Endothelial cell of umbilical vein (primary cell): ENCODE data around the gene MROH2A. TPM values are rescaled to one million over a fixed set of nuclear protein-coding genes. Genes with fewer than 3 reads are reported as not detected.

Experiments
- BruUV-seq: library from RNA; stranded (reverse); fragments of 400-500 nt; replicated peaks from 2 replicates; lab custom pipeline; 2021; lab: Mats Ljungman, UMichigan
- CTCF ChIA-PET: fragments of 300-600, 350-600 bp; sonication (Branson Sonifier 250); formaldehyde crosslinking; loops from one replicate; lab custom pipeline; 2021; ENCODE audit warnings: antibody characterized with exemption, inconsistent platforms; lab: Charles Lee
- POLR2A ChIA-PET: fragments of 300-600, 350-600 bp; sonication (Branson Sonifier 250); formaldehyde crosslinking; loops from one replicate; lab custom pipeline; 2021; ENCODE audit warnings: antibody characterized with exemption, inconsistent platforms; lab: Charles Lee
- DNase-seq: peaks from one replicate; pipeline ENCODE4 v3.0.0-alpha.2; 2011; ENCODE audit warnings: low read depth, low spot score
- FAIRE-seq: peaks from 2 replicates; lab custom pipeline; 2011; peaks lifted over from hg19 to GRCh38; lab: Jason Lieb, UNC
- H2AFZ ChIP-seq: 2 replicates; pipeline ENCODE4 v1.6.0; 2012; ENCODE audit warnings: low read depth, low read length, control low read depth, inconsistent platforms
- H3K27ac ChIP-seq: 2 replicates; pipeline ENCODE4 v1.5.1; 2011; ENCODE audit warnings: low read depth, mild to moderate bottlenecking, control low read depth, low read length, moderate library complexity; ENCODE audit not compliant: insufficient read depth
- H3K27me3 ChIP-seq, 2 experiments: 2 replicates each; pipeline versions ENCODE4 v1.6.0 to v1.6.1; 2011; ENCODE audit warnings: low read length in 2 of 2, mixed read lengths in 1 of 2; ENCODE audit not compliant: control insufficient read depth in 2 of 2, insufficient read depth in 2 of 2
- H3K36me3 ChIP-seq, 2 experiments: 2 replicates in 1 of 2; 3 replicates in 1 of 2; pipeline ENCODE4 v1.5.1; 2011; ENCODE audit warnings: low read length in 2 of 2, mild to moderate bottlenecking in 1 of 2, moderate library complexity in 1 of 2; ENCODE audit not compliant: control insufficient read depth in 2 of 2, insufficient read depth in 2 of 2; ENCODE audit errors: extremely low read depth in 1 of 2
- H3K4me1 ChIP-seq: 3 replicates; pipeline ENCODE4 v1.5.1; 2011; ENCODE audit warnings: mild to moderate bottlenecking, low read length; ENCODE audit not compliant: control insufficient read depth, insufficient read depth; ENCODE audit errors: extremely low read depth
- H3K4me2 ChIP-seq: 2 replicates; pipeline ENCODE4 v1.6.1; 2011; ENCODE audit warnings: low read length, control low read depth, mixed read lengths; ENCODE audit not compliant: insufficient read depth
- H3K4me3 ChIP-seq, 3 experiments: fragments of 200-600 bp in 1 of 3; sonication (generic), shearing (Covaris generic) in 1 of 3; replicated peaks in 1 of 3; 2 replicates each; pipeline ENCODE4 v1.5.1; 2011 to 2016; ENCODE audit warnings: control low read depth in 3 of 3, low read length in 3 of 3, mild to moderate bottlenecking in 2 of 3, inconsistent platforms in 1 of 3, low read depth in 1 of 3, moderate library complexity in 1 of 3; ENCODE audit not compliant: insufficient read depth in 1 of 3
- H3K79me2 ChIP-seq: 2 replicates; pipeline ENCODE4 v1.6.0; 2012; ENCODE audit warnings: low read length, inconsistent platforms; ENCODE audit not compliant: control insufficient read depth, insufficient read depth
- H3K9ac ChIP-seq: replicated peaks from 2 replicates; pipeline ENCODE3; 2011; ENCODE audit warnings: low read length, control low read depth; ENCODE audit not compliant: insufficient read depth; ENCODE audit errors: extremely low read depth
- H3K9me1 ChIP-seq: replicated peaks from 3 replicates; pipeline ENCODE4 v1.6.0; 2011; ENCODE audit warnings: mild to moderate bottlenecking, low read length; ENCODE audit not compliant: control insufficient read depth, insufficient read depth; ENCODE audit errors: extremely low read depth
- H3K9me3 ChIP-seq: replicated peaks from 2 replicates; pipeline ENCODE4 v1.5.1; 2012; ENCODE audit warnings: low read length, inconsistent platforms; ENCODE audit not compliant: control insufficient read depth, insufficient read depth
- H4K20me1 ChIP-seq: replicated peaks from 2 replicates; pipeline ENCODE3; 2011; ENCODE audit warnings: mild to moderate bottlenecking, low read length; ENCODE audit not compliant: control insufficient read depth, insufficient read depth; ENCODE audit errors: extremely low read depth
- EZH2 ChIP-seq: IDR thresholded peaks from 2 replicates; pipeline ENCODE4 v1.6.1; 2012; ENCODE audit warnings: borderline replicate concordance, low read depth, mild to moderate bottlenecking, moderate library complexity, low read length, inconsistent platforms; ENCODE audit not compliant: severe bottlenecking
- FOS ChIP-seq: IDR thresholded peaks from 2 replicates; pipeline ENCODE4 v1.6.1; 2011; ENCODE audit warnings: mild to moderate bottlenecking, low read length, moderate library complexity, borderline replicate concordance; ENCODE audit not compliant: insufficient read depth
- GATA2 ChIP-seq: IDR thresholded peaks from 2 replicates; pipeline ENCODE4 v1.7.0; 2011; ENCODE audit warnings: low read depth, mild to moderate bottlenecking, moderate library complexity, mixed read lengths, low read length; ENCODE audit not compliant: insufficient read length, insufficient read depth
- JUN ChIP-seq: IDR thresholded peaks from 2 replicates; pipeline ENCODE4 v1.6.1; 2011; ENCODE audit warnings: borderline replicate concordance, low read depth; ENCODE audit not compliant: insufficient read length, insufficient read depth
- MAX ChIP-seq: IDR thresholded peaks from 2 replicates; pipeline ENCODE4 v1.6.1; 2011; ENCODE audit not compliant: insufficient read depth, insufficient read length
- MYC ChIP-seq: IDR thresholded peaks from one replicate; pipeline ENCODE4 v1.6.1; 2011; ENCODE audit warnings: mild to moderate bottlenecking, low read depth, low read length
- POLR2A ChIP-seq: IDR thresholded peaks from 2 replicates; pipeline ENCODE4 v1.6.1; 2012; ENCODE audit warnings: low read depth, mild to moderate bottlenecking, control low read depth, low read length
- POLR2AphosphoS5 ChIP-seq: IDR thresholded peaks from 2 replicates; pipeline ENCODE4 v1.6.1; 2012; ENCODE audit warnings: low read depth, mild to moderate bottlenecking, control low read depth, low read length, moderate library complexity; ENCODE audit not compliant: insufficient read depth
- dilution Hi-C: fragments of 300-500 bp; cut with MboI; formaldehyde crosslinking; loops from one replicate; pipeline ENCODE4 v1.15.0; 2019; ENCODE audit warnings: low sequenced_read_pairs; ENCODE audit not compliant: extremely low pct_ligation_motif_present
- intact Hi-C: fragments of 100-400 bp; cut with micrococcal nuclease; formaldehyde crosslinking; loops from one replicate; pipeline ENCODE4 v1.10.0; 2022
- polyA plus RNA-seq, 4 experiments: library from polyadenylated mRNA; depleted of rRNA in 3 of 4; stranded (reverse) in 3 of 4; unstranded in 1 of 4; fragments of >200 nt; gene quantifications; 2 replicates each; pipeline versions ENCODE4 v1.2.1 to v1.2.3, GENCODE V29; 2011 to 2012; ENCODE audit warnings: missing spikeins in 1 of 4
- total RNA-seq: library from RNA; stranded (reverse); gene quantifications from 2 replicates; pipeline ENCODE4 v1.2.3, GENCODE V29; 2021
- TF ChIP-seq, protein P1 (sequence below), 2 donors: IDR thresholded peaks; 1 replicate in 1 of 2; 2 replicates in 1 of 2; pipeline ENCODE4 v1.5.1; 2011; ENCODE audit warnings: low read length in 2 of 2, mild to moderate bottlenecking in 2 of 2, moderate library complexity in 2 of 2, control low read depth in 1 of 2, inconsistent platforms in 1 of 2, low read depth in 1 of 2; ENCODE audit not compliant: insufficient read depth in 1 of 2; ENCODE audit errors: extremely low read depth in 1 of 2

The MROH2A gene
- total and polyA plus RNA-seq, 2 donors (not counting 3 experiments of a cell fraction or from before 2014, with no cell fraction given), result not detected

- no peak for DNase-seq
- Histone ChIP-seq H3K9ac (no peak overlapping the region), H3K9me1 (no peaks in the 10 kb centered on the region), H3K4me1 (no peaks in the 10 kb centered on the region), H3K4me2 (no peak overlapping the region), H3K27me3 (no peaks in the 10 kb centered on the region), H3K9me3 (no peaks in the 10 kb centered on the region), H3K79me2 (no peaks in the 10 kb centered on the region), H4K20me1 (no peaks in the 10 kb centered on the region), H2AFZ (no peak overlapping the region), H3K4me3 (no peak overlapping the region), H3K36me3 (no peaks in the 10 kb centered on the region), H3K27ac (no peak overlapping the region)
- dilution Hi-C loops (no loop called here), intact Hi-C loops (no loop called here)
- POLR2A ChIA-PET, result no interaction called here
- CTCF ChIA-PET, result no interaction called here
- no peak for TF ChIP-seq JUN
- no peak for TF ChIP-seq POLR2A
- no peak for TF ChIP-seq POLR2AphosphoS5
- no peak for TF ChIP-seq MYC
- TF ChIP-seq, protein P1, sequence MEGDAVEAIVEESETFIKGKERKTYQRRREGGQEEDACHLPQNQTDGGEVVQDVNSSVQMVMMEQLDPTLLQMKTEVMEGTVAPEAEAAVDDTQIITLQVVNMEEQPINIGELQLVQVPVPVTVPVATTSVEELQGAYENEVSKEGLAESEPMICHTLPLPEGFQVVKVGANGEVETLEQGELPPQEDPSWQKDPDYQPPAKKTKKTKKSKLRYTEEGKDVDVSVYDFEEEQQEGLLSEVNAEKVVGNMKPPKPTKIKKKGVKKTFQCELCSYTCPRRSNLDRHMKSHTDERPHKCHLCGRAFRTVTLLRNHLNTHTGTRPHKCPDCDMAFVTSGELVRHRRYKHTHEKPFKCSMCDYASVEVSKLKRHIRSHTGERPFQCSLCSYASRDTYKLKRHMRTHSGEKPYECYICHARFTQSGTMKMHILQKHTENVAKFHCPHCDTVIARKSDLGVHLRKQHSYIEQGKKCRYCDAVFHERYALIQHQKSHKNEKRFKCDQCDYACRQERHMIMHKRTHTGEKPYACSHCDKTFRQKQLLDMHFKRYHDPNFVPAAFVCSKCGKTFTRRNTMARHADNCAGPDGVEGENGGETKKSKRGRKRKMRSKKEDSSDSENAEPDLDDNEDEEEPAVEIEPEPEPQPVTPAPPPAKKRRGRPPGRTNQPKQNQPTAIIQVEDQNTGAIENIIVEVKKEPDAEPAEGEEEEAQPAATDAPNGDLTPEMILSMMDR (IDR thresholded peaks at IDR 0.05; ENCODE audit: extremely low read depth in 1 of 2, insufficient read depth in 1 of 2, low read depth in 1 of 2, low read length in 2 of 2), result no peak
- TF ChIP-seq MAX, result no peak
- no peak for TF ChIP-seq FOS
- TF ChIP-seq GATA2, result no peak
- TF ChIP-seq EZH2, result no peak
- FAIRE-seq, result no peak
- BruUV-seq, result no TSS peak
These were observed 15.5 kb downstream of the MROH2A start for GRCh38 chr2:233793465-233794127.
